SU-DHL-6 (cell line): ENCODE results near the gene YBX1.

Experiments
- EZH2phosphoT487 ChIP-seq: fragments of 200-600 bp; sonication (generic), shearing (Covaris generic); conservative IDR thresholded peaks from 2 replicates; pipeline ENCODE4 v1.6.1; 2018; ENCODE audit warnings: mild to moderate bottlenecking, antibody characterized with exemption, low read length, moderate library complexity, mixed read lengths
- TF ChIP-seq, protein P1 (sequence below): fragments of 200-600 bp; sonication (generic); IDR thresholded peaks from one replicate; pipeline ENCODE4 v1.5.1; 2017; ENCODE audit warnings: antibody characterized with exemption, mild to moderate bottlenecking, low read length, moderate library complexity; ENCODE audit not compliant: insufficient read depth, poor library complexity, severe bottlenecking

DNA sequence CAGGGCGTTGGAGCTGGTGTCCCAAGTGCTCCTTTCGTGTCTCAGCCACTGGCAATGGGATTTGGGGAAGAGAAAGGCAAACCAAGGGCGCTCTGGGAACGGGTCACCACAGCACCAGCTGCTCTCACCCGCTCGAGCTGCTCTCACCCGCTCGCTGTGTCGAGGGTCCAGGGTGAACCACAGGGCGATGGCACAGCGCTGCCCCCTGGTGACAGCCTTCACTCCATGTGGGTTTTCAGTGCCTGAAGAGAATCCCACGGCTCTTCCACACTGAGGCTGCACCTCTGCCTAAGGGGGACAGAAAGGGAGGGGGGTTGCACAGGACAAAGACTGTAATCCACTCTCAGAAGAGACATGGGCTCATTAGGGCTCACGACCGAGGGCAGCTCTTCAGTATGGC is 64.9 kb downstream of the YBX1 start:
- TF ChIP-seq, protein P1, sequence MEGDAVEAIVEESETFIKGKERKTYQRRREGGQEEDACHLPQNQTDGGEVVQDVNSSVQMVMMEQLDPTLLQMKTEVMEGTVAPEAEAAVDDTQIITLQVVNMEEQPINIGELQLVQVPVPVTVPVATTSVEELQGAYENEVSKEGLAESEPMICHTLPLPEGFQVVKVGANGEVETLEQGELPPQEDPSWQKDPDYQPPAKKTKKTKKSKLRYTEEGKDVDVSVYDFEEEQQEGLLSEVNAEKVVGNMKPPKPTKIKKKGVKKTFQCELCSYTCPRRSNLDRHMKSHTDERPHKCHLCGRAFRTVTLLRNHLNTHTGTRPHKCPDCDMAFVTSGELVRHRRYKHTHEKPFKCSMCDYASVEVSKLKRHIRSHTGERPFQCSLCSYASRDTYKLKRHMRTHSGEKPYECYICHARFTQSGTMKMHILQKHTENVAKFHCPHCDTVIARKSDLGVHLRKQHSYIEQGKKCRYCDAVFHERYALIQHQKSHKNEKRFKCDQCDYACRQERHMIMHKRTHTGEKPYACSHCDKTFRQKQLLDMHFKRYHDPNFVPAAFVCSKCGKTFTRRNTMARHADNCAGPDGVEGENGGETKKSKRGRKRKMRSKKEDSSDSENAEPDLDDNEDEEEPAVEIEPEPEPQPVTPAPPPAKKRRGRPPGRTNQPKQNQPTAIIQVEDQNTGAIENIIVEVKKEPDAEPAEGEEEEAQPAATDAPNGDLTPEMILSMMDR = peak; percentile 30
- TF ChIP-seq EZH2phosphoT487 = no peak
